K562 (cell line): ENCODE measurements around the gene SFXN3. TPM values are rescaled to one million over a fixed set of nuclear protein-coding genes. Genes with fewer than 3 reads are reported as not detected.

Source experiments
- ARNT ChIP-seq, 2 experiments: fragments of 450-650 bp; IDR thresholded peaks; 2 replicates each; pipeline ENCODE4 v1.6.1; 2016; ENCODE audit warnings: mild to moderate bottlenecking in 1 of 2
- ATF1 ChIP-seq, 2 experiments: fragments of 450-650 bp in 1 of 2; IDR thresholded peaks; 2 replicates each; pipeline ENCODE4 v1.6.1; 2016; ENCODE audit warnings: missing compliant biosample characterization in 1 of 2, missing genetic modification characterization in 1 of 2
- BRCA1 ChIP-seq, 2 experiments: fragments of 450-650 bp in 1 of 2; sonication (generic) in 1 of 2; formaldehyde crosslinking in 1 of 2; IDR thresholded peaks; 2 replicates each; pipeline versions ENCODE4 v1.5.0 to v1.6.1; 2017 to 2020; ENCODE audit warnings: mild to moderate bottlenecking in 1 of 2, missing genetic modification reagents in 1 of 2
- CHD2 ChIP-seq: IDR thresholded peaks from 2 replicates; pipeline ENCODE4 v1.6.1; 2011; ENCODE audit warnings: low read depth, low read length
- CHD4 ChIP-seq: fragments of 200-600 bp; sonication (generic); IDR thresholded peaks from 3 replicates; pipeline ENCODE4 v1.6.1; 2012; ENCODE audit warnings: low read depth, mild to moderate bottlenecking, mixed read lengths, low read length, inconsistent platforms; ENCODE audit not compliant: insufficient read depth, insufficient replicate concordance, poor library complexity, severe bottlenecking
- FOSL1 ChIP-seq: fragments of 200-800 bp; sonication (Bioruptor generic); conservative IDR thresholded peaks from 2 replicates; pipeline ENCODE4 v1.6.1; 2016; ENCODE audit warnings: missing genetic modification characterization, missing compliant biosample characterization
- GABPB2 ChIP-seq: fragments of 250-450 bp; sonication (Bioruptor Pico); conservative IDR thresholded peaks from 2 replicates; pipeline ENCODE4 v1.5.1; 2021; ENCODE audit warnings: mild to moderate bottlenecking
- HDAC3 ChIP-seq: fragments of 450-650 bp; IDR thresholded peaks from 2 replicates; pipeline ENCODE4 v1.6.1; 2018; ENCODE audit warnings: borderline replicate concordance, mild to moderate bottlenecking, moderate library complexity; ENCODE audit not compliant: partially characterized antibody
- HMG20A ChIP-seq: fragments of 450-650 bp; formaldehyde crosslinking; conservative IDR thresholded peaks from 2 replicates; pipeline ENCODE4 v1.4.0; 2020; ENCODE audit warnings: mild to moderate bottlenecking, mixed read lengths
- HNRNPL ChIP-seq: fragments of 200-400 bp; formaldehyde crosslinking; IDR thresholded peaks from 2 replicates; pipeline ENCODE4 v1.6.1; 2017; ENCODE audit warnings: low read depth, mild to moderate bottlenecking, low read length
- LEF1 ChIP-seq: fragments of 450-650 bp; IDR thresholded peaks from 2 replicates; pipeline ENCODE4 v1.6.1; 2016; ENCODE audit warnings: mild to moderate bottlenecking
- MXI1 ChIP-seq: IDR thresholded peaks from 2 replicates; pipeline ENCODE4 v1.6.1; 2011; ENCODE audit warnings: low read depth, mild to moderate bottlenecking, improper control_type of control experiment, low read length
- PCBP1 ChIP-seq: fragments of 200-400 bp; formaldehyde crosslinking; IDR thresholded peaks from 2 replicates; pipeline ENCODE4 v1.6.1; 2018; ENCODE audit warnings: mild to moderate bottlenecking, low read depth, low read length; ENCODE audit not compliant: poor library complexity, severe bottlenecking
- PHF21A ChIP-seq: fragments of 450-650 bp; IDR thresholded peaks from 2 replicates; pipeline ENCODE4 v1.6.1; 2017; ENCODE audit warnings: low read depth, borderline replicate concordance
- PRMT5 ChIP-seq: sonication (generic); formaldehyde crosslinking; IDR thresholded peaks from 2 replicates; pipeline ENCODE4 v1.5.0; 2020; ENCODE audit warnings: missing genetic modification reagents
- RFX7 ChIP-seq: fragments of 250-450 bp; sonication (Bioruptor Pico); IDR thresholded peaks from 2 replicates; pipeline ENCODE4 v1.5.1; 2021; ENCODE audit warnings: mild to moderate bottlenecking
- RHOXF2B ChIP-seq: fragments of 250-450 bp; sonication (Bioruptor Pico); conservative IDR thresholded peaks from 2 replicates; pipeline ENCODE4 v1.5.1; 2021
- RNF2 ChIP-seq: sonication (generic); IDR thresholded peaks from 2 replicates; pipeline ENCODE4 v1.6.1; 2016
- SIRT6 ChIP-seq: IDR thresholded peaks from one replicate; pipeline ENCODE4 v1.6.1; 2012; ENCODE audit warnings: low read depth, mild to moderate bottlenecking, control low read depth, inconsistent platforms, low read length, moderate library complexity
- SMARCA5 ChIP-seq: fragments of 450-650 bp; IDR thresholded peaks from 2 replicates; pipeline ENCODE4 v1.6.1; 2016
- TBP ChIP-seq: optimal IDR thresholded peaks from 2 replicates; pipeline ENCODE3; 2011; ENCODE audit warnings: low read depth, low read length, improper control_type of control experiment
- TEAD1 ChIP-seq, 2 experiments: fragments of 450-650 bp in 1 of 2; sonication (generic) in 1 of 2; formaldehyde crosslinking; IDR thresholded peaks; 2 replicates each; pipeline versions ENCODE4 v1.4.0 to v1.8.0; 2020 to 2022; ENCODE audit warnings: mild to moderate bottlenecking in 2 of 2, missing genetic modification reagents in 1 of 2
- TRIM24 ChIP-seq, 2 experiments: fragments of 450-650 bp; IDR thresholded peaks; 2 replicates each; pipeline ENCODE4 v1.6.1; 2016
- ZNF75A ChIP-seq: fragments of 450-650 bp; formaldehyde crosslinking; IDR thresholded peaks from 2 replicates; pipeline ENCODE4 v1.4.0; 2020; ENCODE audit warnings: mild to moderate bottlenecking
- polyA plus RNA-seq, 8 experiments: library from polyadenylated mRNA; depleted of rRNA in 4 of 8; stranded (reverse) in 5 of 8; unstranded in 3 of 8; fragments of >200 nt; fragmentation: Nextera tagmentation in 2 of 8; fragmentation: Illumina TruSeq in 1 of 8; extraction: Ambion mirVana in 2 of 8; extraction: Trizol in 1 of 8; gene quantifications; 2 replicates each; pipeline versions ENCODE4 v1.2.1 to v1.2.3, GENCODE V29; 2011 to 2014; ENCODE audit warnings: inconsistent platforms in 1 of 8, missing spikeins in 1 of 8
- total RNA-seq, 7 experiments: library from RNA; depleted of rRNA in 6 of 7; stranded (reverse); fragments of >200 nt in 6 of 7; fragmentation: Illumina TruSeq in 2 of 7; extraction: Trizol in 2 of 7; gene quantifications; 2 replicates each; pipeline versions ENCODE4 v1.2.1 to v1.2.3, GENCODE V29; 2011 to 2021; ENCODE audit warnings: low replicate concordance in 1 of 7
- TF ChIP-seq, protein P1 (sequence below): fragments of 250-450 bp; sonication (Bioruptor Pico); IDR thresholded peaks from 2 replicates; pipeline ENCODE4 v1.8.0; 2022; ENCODE audit warnings: moderate library complexity, mild to moderate bottlenecking, inconsistent platforms
- TF ChIP-seq, protein P2 (sequence below): sonication (generic); formaldehyde crosslinking; IDR thresholded peaks from 2 replicates; pipeline ENCODE4 v1.8.1; 2023; ENCODE audit warnings: mild to moderate bottlenecking, missing genetic modification reagents

The SFXN3 gene
- total and polyA plus RNA-seq, 9 of the 15 experiments (the other 6 are each of a cell fraction or from before 2014, with no cell fraction given), result 0.24 to 4.6 (median 0.86) TPM

- no peak for TF ChIP-seq RHOXF2B (CRISPR knock-in tag)
- no peak for TF ChIP-seq LEF1
- TF ChIP-seq BRCA1 (IDR thresholded peaks at IDR 0.05), result no peak
- TF ChIP-seq BRCA1 (CRISPR knock-in tag; IDR thresholded peaks at IDR 0.05), result no peak
- peak; percentile 95 for TF ChIP-seq CHD2
- no peak for TF ChIP-seq RNF2
- no peak for TF ChIP-seq CHD4
- TF ChIP-seq HNRNPL, result no peak
- no peak for TF ChIP-seq ATF1 (CRISPR knock-in tag; IDR thresholded peaks at IDR 0.05)
- TF ChIP-seq ATF1 (tag; IDR thresholded peaks at IDR 0.05), result peak; percentile 61
- TF ChIP-seq RFX7, result no peak
- TF ChIP-seq PRMT5 (CRISPR knock-in tag), result no peak
- no peak for TF ChIP-seq HMG20A
- no peak for TF ChIP-seq TEAD1 (CRISPR knock-in tag; IDR thresholded peaks at IDR 0.05)
- TF ChIP-seq ARNT (IDR thresholded peaks at IDR 0.05), result no peak
- no peak for TF ChIP-seq PHF21A
- TF ChIP-seq PCBP1, result no peak
- TF ChIP-seq SIRT6, result no peak
- TF ChIP-seq ZNF75A (CRISPR knock-in tag), result no peak
- TF ChIP-seq MXI1, result peak; percentile 48; the same call in 1 of the 2 replicates
- TF ChIP-seq FOSL1 (tag), result no peak
- TF ChIP-seq GABPB2 (CRISPR knock-in tag), result no peak
- peak; percentile 43 for TF ChIP-seq TBP
- TF ChIP-seq, protein P1, sequence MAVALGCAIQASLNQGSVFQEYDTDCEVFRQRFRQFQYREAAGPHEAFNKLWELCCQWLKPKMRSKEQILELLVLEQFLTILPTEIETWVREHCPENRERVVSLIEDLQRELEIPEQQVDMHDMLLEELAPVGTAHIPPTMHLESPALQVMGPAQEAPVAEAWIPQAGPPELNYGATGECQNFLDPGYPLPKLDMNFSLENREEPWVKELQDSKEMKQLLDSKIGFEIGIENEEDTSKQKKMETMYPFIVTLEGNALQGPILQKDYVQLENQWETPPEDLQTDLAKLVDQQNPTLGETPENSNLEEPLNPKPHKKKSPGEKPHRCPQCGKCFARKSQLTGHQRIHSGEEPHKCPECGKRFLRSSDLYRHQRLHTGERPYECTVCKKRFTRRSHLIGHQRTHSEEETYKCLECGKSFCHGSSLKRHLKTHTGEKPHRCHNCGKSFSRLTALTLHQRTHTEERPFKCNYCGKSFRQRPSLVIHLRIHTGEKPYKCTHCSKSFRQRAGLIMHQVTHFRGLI, result no peak
- no peak for TF ChIP-seq HDAC3
- no peak for TF ChIP-seq SMARCA5
- TF ChIP-seq, protein P2, sequence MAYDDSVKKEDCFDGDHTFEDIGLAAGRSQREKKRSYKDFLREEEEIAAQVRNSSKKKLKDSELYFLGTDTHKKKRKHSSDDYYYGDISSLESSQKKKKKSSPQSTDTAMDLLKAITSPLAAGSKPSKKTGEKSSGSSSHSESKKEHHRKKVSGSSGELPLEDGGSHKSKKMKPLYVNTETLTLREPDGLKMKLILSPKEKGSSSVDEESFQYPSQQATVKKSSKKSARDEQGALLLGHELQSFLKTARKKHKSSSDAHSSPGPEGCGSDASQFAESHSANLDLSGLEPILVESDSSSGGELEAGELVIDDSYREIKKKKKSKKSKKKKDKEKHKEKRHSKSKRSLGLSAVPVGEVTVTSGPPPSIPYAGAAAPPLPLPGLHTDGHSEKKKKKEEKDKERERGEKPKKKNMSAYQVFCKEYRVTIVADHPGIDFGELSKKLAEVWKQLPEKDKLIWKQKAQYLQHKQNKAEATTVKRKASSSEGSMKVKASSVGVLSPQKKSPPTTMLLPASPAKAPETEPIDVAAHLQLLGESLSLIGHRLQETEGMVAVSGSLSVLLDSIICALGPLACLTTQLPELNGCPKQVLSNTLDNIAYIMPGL (CRISPR knock-in tag), result no peak
- no peak for TF ChIP-seq TRIM24 (IDR thresholded peaks at IDR 0.05)
These were observed 11.8 kb downstream of the SFXN3 start (continued) for GRCh38 chr10:101042667-101043362.
